H9 (cell line): ENCODE data around the gene ASPN. TPM values are rescaled to one million over a fixed set of nuclear protein-coding genes. Genes with fewer than 3 reads are reported as not detected.

Source experiments
- DNase-seq: peaks from one replicate; pipeline ENCODE4 v3.0.0-alpha.2; 2017
- H2AFZ ChIP-seq: one replicate; pipeline ENCODE4 v1.6.1; 2013; ENCODE audit warnings: mild to moderate bottlenecking, low read length, control low read depth, moderate library complexity
- H2AK5ac ChIP-seq: 2 replicates; pipeline ENCODE4 v1.6.1; 2013; ENCODE audit warnings: low read length, control low read depth, mixed read lengths; ENCODE audit not compliant: insufficient read length
- H2BK120ac ChIP-seq: one replicate; pipeline ENCODE4 v1.6.1; 2013; ENCODE audit warnings: low read depth, mild to moderate bottlenecking, low read length, control low read depth, inconsistent platforms; ENCODE audit not compliant: poor library complexity, severe bottlenecking
- H2BK12ac ChIP-seq: 2 replicates; pipeline ENCODE4 v1.6.1; 2013; ENCODE audit warnings: low read length, control low read depth, mixed read lengths, low read depth; ENCODE audit not compliant: insufficient read length
- H2BK15ac ChIP-seq: 2 replicates; pipeline ENCODE4 v1.6.1; 2013; ENCODE audit warnings: low read depth, low read length, control low read depth
- H2BK20ac ChIP-seq: one replicate; pipeline ENCODE4 v1.6.1; 2013; ENCODE audit warnings: low read depth, mild to moderate bottlenecking, low read length, control low read depth, inconsistent platforms; ENCODE audit not compliant: poor library complexity, severe bottlenecking
- H2BK5ac ChIP-seq: 2 replicates; pipeline ENCODE4 v1.6.1; 2013; ENCODE audit warnings: low read length, control low read depth, mixed read lengths; ENCODE audit not compliant: insufficient read length
- H3K14ac ChIP-seq: 2 replicates; pipeline ENCODE4 v1.6.1; 2013; ENCODE audit warnings: low read length, control low read depth; ENCODE audit not compliant: insufficient read depth
- H3K18ac ChIP-seq: 2 replicates; pipeline ENCODE4 v1.6.1; 2013; ENCODE audit warnings: low read depth, mild to moderate bottlenecking, mixed read lengths, low read length, control low read depth; ENCODE audit not compliant: insufficient read length
- H3K23ac ChIP-seq: 2 replicates; pipeline ENCODE4 v1.6.1; 2013; ENCODE audit warnings: low read length, control low read depth, mixed read lengths, low read depth; ENCODE audit not compliant: insufficient read length
- H3K23me2 ChIP-seq: 2 replicates; pipeline ENCODE4 v1.6.1; 2013; ENCODE audit warnings: low read depth, mild to moderate bottlenecking, mixed read lengths, low read length, control low read depth; ENCODE audit not compliant: insufficient read length, poor library complexity, severe bottlenecking
- H3K27ac ChIP-seq: 2 replicates; pipeline ENCODE4 v1.5.1; 2013; ENCODE audit warnings: low read length, control low read depth, mixed read lengths, low read depth; ENCODE audit not compliant: insufficient read length
- H3K27me3 ChIP-seq: 2 replicates; pipeline ENCODE4 v1.6.1; 2013; ENCODE audit warnings: low read length, control low read depth, inconsistent platforms; ENCODE audit not compliant: insufficient read depth
- H3K4ac ChIP-seq: 2 replicates; pipeline ENCODE4 v1.6.1; 2013; ENCODE audit warnings: low read depth, mild to moderate bottlenecking, control low read depth, inconsistent platforms, low read length, moderate library complexity
- H3K4me1 ChIP-seq: 2 replicates; pipeline ENCODE4 v1.6.1; 2013; ENCODE audit warnings: low read length, control low read depth, inconsistent platforms; ENCODE audit not compliant: insufficient read depth
- H3K4me2 ChIP-seq: 2 replicates; pipeline ENCODE4 v1.6.1; 2013; ENCODE audit warnings: low read length, control low read depth, mixed read lengths; ENCODE audit not compliant: insufficient read length, insufficient read depth
- H3K56ac ChIP-seq: 2 replicates; pipeline ENCODE4 v1.6.1; 2013; ENCODE audit warnings: low read depth, mild to moderate bottlenecking, mixed read lengths, low read length, control low read depth; ENCODE audit not compliant: insufficient read length
- H3K79me1 ChIP-seq: 2 replicates; pipeline ENCODE4 v1.6.1; 2013; ENCODE audit warnings: low read depth, mild to moderate bottlenecking, moderate library complexity, low read length, control low read depth, inconsistent platforms; ENCODE audit not compliant: insufficient read depth, poor library complexity, severe bottlenecking
- H3K79me2 ChIP-seq: 2 replicates; pipeline ENCODE4 v1.6.1; 2013; ENCODE audit warnings: low read length, control low read depth, inconsistent platforms; ENCODE audit not compliant: insufficient read depth
- H3K9ac ChIP-seq: 2 replicates; pipeline ENCODE4 v1.6.1; 2013; ENCODE audit warnings: low read length, control low read depth, mixed read lengths; ENCODE audit not compliant: insufficient read length; ENCODE audit errors: extremely low read depth
- H3K9me3 ChIP-seq: one replicate; pipeline ENCODE4 v1.6.1; 2013; ENCODE audit warnings: low read depth, low read length, inconsistent platforms; ENCODE audit not compliant: control insufficient read depth
- H3T11ph ChIP-seq: one replicate; pipeline ENCODE4 v1.6.1; 2013; ENCODE audit warnings: mild to moderate bottlenecking, low read length, control low read depth, inconsistent platforms
- H4K20me1 ChIP-seq: one replicate; pipeline ENCODE4 v1.6.1; 2013; ENCODE audit not compliant: control insufficient read depth, insufficient read length, insufficient read depth
- H4K5ac ChIP-seq: 2 replicates; pipeline ENCODE4 v1.6.1; 2013; ENCODE audit warnings: low read depth, mild to moderate bottlenecking, mixed read lengths, low read length, control low read depth; ENCODE audit not compliant: insufficient read length
- H4K8ac ChIP-seq: replicated peaks from 2 replicates; pipeline ENCODE4 v1.6.1; 2013; ENCODE audit warnings: low read length, control low read depth, mixed read lengths, low read depth; ENCODE audit not compliant: insufficient read length
- H4K91ac ChIP-seq: 2 replicates; pipeline ENCODE4 v1.6.1; 2013; ENCODE audit warnings: low read depth, mild to moderate bottlenecking, moderate library complexity, mixed read lengths, low read length, control low read depth; ENCODE audit not compliant: insufficient read length
- H3K27ac Mint-ChIP-seq, 3 experiments: 2 replicates in 2 of 3; 3 replicates in 1 of 3; pipeline ENCODE4 v1.8.0; 2020 to 2021; ENCODE audit warnings: mixed read lengths in 3 of 3, mild to moderate bottlenecking in 1 of 3, moderate library complexity in 1 of 3
- H3K27me3 Mint-ChIP-seq: 2 replicates; pipeline ENCODE4 v1.8.0; 2021; ENCODE audit warnings: low read depth, mild to moderate bottlenecking, moderate library complexity, mixed read lengths
- H3K36me3 Mint-ChIP-seq, 3 experiments: 2 replicates in 2 of 3; 3 replicates in 1 of 3; pipeline ENCODE4 v1.8.0; 2020 to 2021; ENCODE audit warnings: low read depth in 3 of 3, mixed read lengths in 3 of 3; ENCODE audit not compliant: insufficient read depth in 1 of 3
- H3K4me1 Mint-ChIP-seq, 2 experiments: 2 replicates each; pipeline ENCODE4 v1.8.0; 2020; ENCODE audit warnings: mixed read lengths in 2 of 2
- H3K4me3 Mint-ChIP-seq, 2 experiments: 2 replicates in 1 of 2; 3 replicates in 1 of 2; pipeline ENCODE4 v1.8.0; 2020 to 2021; ENCODE audit warnings: mild to moderate bottlenecking in 2 of 2, mixed read lengths in 2 of 2, moderate library complexity in 1 of 2
- H3K9me3 Mint-ChIP-seq, 2 experiments: 2 replicates in 1 of 2; 3 replicates in 1 of 2; pipeline ENCODE4 v1.8.0; 2020; ENCODE audit warnings: mild to moderate bottlenecking in 2 of 2, mixed read lengths in 2 of 2, moderate library complexity in 1 of 2
- CTCF ChIP-seq: fragments of 200-600 bp; sonication (generic); conservative IDR thresholded peaks from 3 replicates; pipeline ENCODE4 v1.8.0; 2021; ENCODE audit warnings: antibody characterized with exemption, mild to moderate bottlenecking
- WGBS: extraction: QIAGEN DNeasy Blood & Tissue Kit; methylation state at CpG from one replicate; pipeline ENCODE4 v1.1.7; 2013; ENCODE audit warnings: missing lambda C conversion rate, low lambda C conversion rate, mixed read lengths; ENCODE audit not compliant: insufficient read length; ENCODE audit errors: extremely low coverage; 5-methylcytosine and 5-hydroxymethylcytosine counted together
- total RNA-seq: library from RNA; stranded (reverse); gene quantifications from 2 replicates; pipeline ENCODE4 v1.2.1, GENCODE V29; 2021

The ASPN gene
- total RNA-seq, 1 experiment from 2014 or later: not detected

- Histone ChIP-seq H3K23ac (no peak overlapping the region), H2BK20ac (no peak overlapping the region), H3K27ac (no peak overlapping the region), H2BK12ac (no peak overlapping the region), H4K91ac (no peak overlapping the region), H2AK5ac (no peak overlapping the region), H3K79me2 (no peaks in the 10 kb centered on the region), H3T11ph (no peak overlapping the region), H4K8ac (no peak overlapping the region), H3K56ac (no peak overlapping the region), H2BK15ac (no peak overlapping the region), H3K23me2 (no peaks in the 10 kb centered on the region), H3K79me1 (no peaks in the 10 kb centered on the region), H3K18ac (no peak overlapping the region), H3K4ac (no peak overlapping the region; the same call in 1 of the 2 replicates), H3K4me2 (no peak overlapping the region), H4K5ac (no peak overlapping the region), H2BK5ac (no peak overlapping the region), H3K9ac (no peak overlapping the region), H4K20me1 (no peaks in the 10 kb centered on the region), H2BK120ac (no peak overlapping the region), H2AFZ (no peak overlapping the region), H3K27me3 (no peaks in the 10 kb centered on the region), H3K14ac (no peak overlapping the region), H3K9me3 (no peaks in the 10 kb centered on the region), H3K4me1 (peaks cover 2% of the 10 kb centered on the region; the same call in 1 of the 2 replicates)
- H3K9me3 Mint-ChIP-seq: no peaks in the 10 kb centered on the region
- H3K36me3 Mint-ChIP-seq: no peaks in the 10 kb centered on the region
- H3K4me3 Mint-ChIP-seq: no peak overlapping the region
- DNase-seq: no peak
- peaks cover 10 to 16% of the 10 kb centered on the region in 2 experiments for H3K4me1 Mint-ChIP-seq
- TF ChIP-seq CTCF: no peak
- peak overlapping the region in 1 of 3 experiments; percentile 52; a peak in 3 of 7 replicates for H3K27ac Mint-ChIP-seq
- WGBS: no CpG with 5 or more reads among the region's 4 CpGs
- no peaks in the 10 kb centered on the region for H3K27me3 Mint-ChIP-seq
These were observed 25.2 kb upstream of the ASPN start for GRCh38 chr9:92507496-92507895.
